IMR-90 (cell line): ENCODE data around the gene MDH1. TPM values are rescaled to one million over a fixed set of nuclear protein-coding genes. Genes with fewer than 3 reads are reported as not detected.

Source experiments
- ATAC-seq: fragments of 200-7000 bp; cut with Tn5 transposase; 2 replicates; pipeline ENCODE4 v1.9.1; 2020; ENCODE audit warnings: low read depth, mild to moderate bottlenecking, moderate library complexity
- BruUV-seq: library from RNA; stranded (reverse); fragments of 400-500 nt; replicated peaks from 2 replicates; lab custom pipeline; 2021; lab: Mats Ljungman, UMichigan
- CTCF ChIA-PET: fragments of 300-600 bp; formaldehyde crosslinking; extraction: SDS; loops from one replicate; lab custom pipeline; 2021; ENCODE audit warnings: antibody characterized with exemption; lab: Yijun Ruan, JAX
- POLR2A ChIA-PET: fragments of 300-600 bp; sonication (Branson Sonifier 250); formaldehyde crosslinking; loops from one replicate; lab custom pipeline; 2022; ENCODE audit warnings: antibody characterized with exemption; ENCODE audit not compliant: unreplicated experiment; lab: Charles Lee
- DNase-seq: peaks from one replicate; pipeline ENCODE4 v3.0.0; 2013
- H2AFZ ChIP-seq: replicated peaks from 2 replicates; pipeline ENCODE3; 2013; ENCODE audit warnings: low read length, mild to moderate bottlenecking; ENCODE audit not compliant: poor library complexity
- H2AK5ac ChIP-seq: 2 replicates; pipeline ENCODE4 v1.6.1; 2013; ENCODE audit warnings: low read depth, low read length, inconsistent platforms
- H2AK9ac ChIP-seq: replicated peaks from 2 replicates; pipeline ENCODE3; 2013; ENCODE audit warnings: mild to moderate bottlenecking, low read depth, low read length, moderate library complexity; ENCODE audit not compliant: poor library complexity
- H2BK120ac ChIP-seq: 2 replicates; pipeline ENCODE4 v1.6.1; 2013; ENCODE audit warnings: low read depth, low read length, inconsistent platforms
- H2BK15ac ChIP-seq: 3 replicates; pipeline ENCODE4 v1.6.1; 2013; ENCODE audit warnings: low read depth, low read length, inconsistent platforms
- H2BK20ac ChIP-seq: 2 replicates; pipeline ENCODE4 v1.6.1; 2013; ENCODE audit warnings: low read depth, mild to moderate bottlenecking, inconsistent platforms, low read length, moderate library complexity
- H2BK5ac ChIP-seq: 2 replicates; pipeline ENCODE4 v1.6.1; 2013; ENCODE audit warnings: mild to moderate bottlenecking, low read depth, low read length, inconsistent platforms; ENCODE audit not compliant: poor library complexity, severe bottlenecking
- H3K14ac ChIP-seq: replicated peaks from 2 replicates; pipeline ENCODE4 v1.6.1; 2013; ENCODE audit warnings: low read depth, low read length, inconsistent platforms
- H3K18ac ChIP-seq: 2 replicates; pipeline ENCODE4 v1.6.1; 2013; ENCODE audit warnings: low read depth, low read length, control low read depth
- H3K23ac ChIP-seq: 2 replicates; pipeline ENCODE4 v1.6.1; 2013; ENCODE audit warnings: low read depth, low read length, inconsistent platforms
- H3K27ac ChIP-seq: 2 replicates; pipeline ENCODE4 v1.5.1; 2013; ENCODE audit warnings: mild to moderate bottlenecking, control low read depth, low read length; ENCODE audit not compliant: insufficient read depth
- H3K27me3 ChIP-seq: 2 replicates; pipeline ENCODE4 v1.6.1; 2013; ENCODE audit warnings: low read length; ENCODE audit not compliant: control insufficient read depth, insufficient read depth
- H3K36me3 ChIP-seq: 2 replicates; pipeline ENCODE4 v1.6.1; 2013; ENCODE audit warnings: low read length, mixed read lengths; ENCODE audit not compliant: control insufficient read depth, insufficient read depth
- H3K4ac ChIP-seq: 2 replicates; pipeline ENCODE4 v1.6.1; 2013; ENCODE audit warnings: low read depth, low read length, inconsistent platforms
- H3K4me1 ChIP-seq: 2 replicates; pipeline ENCODE4 v1.6.1; 2013; ENCODE audit warnings: low read length, mixed read lengths; ENCODE audit not compliant: control insufficient read depth, insufficient read depth
- H3K4me2 ChIP-seq: 2 replicates; pipeline ENCODE4 v1.6.1; 2013; ENCODE audit warnings: low read depth, mild to moderate bottlenecking, control low read depth, low read length, moderate library complexity
- H3K4me3 ChIP-seq: 2 replicates; pipeline ENCODE4 v1.5.1; 2013; ENCODE audit warnings: low read depth, mild to moderate bottlenecking, control low read depth, low read length, moderate library complexity; ENCODE audit not compliant: insufficient read depth
- H3K56ac ChIP-seq: 2 replicates; pipeline ENCODE4 v1.6.1; 2013; ENCODE audit warnings: low read length, inconsistent platforms; ENCODE audit not compliant: insufficient read depth; ENCODE audit errors: extremely low read depth
- H3K79me1 ChIP-seq, 2 experiments: 2 replicates each; pipeline ENCODE4 v1.6.1; 2013; ENCODE audit warnings: low read length in 2 of 2, inconsistent platforms in 1 of 2, low read depth in 1 of 2
- H3K9ac ChIP-seq: 2 replicates; pipeline ENCODE4 v1.6.1; 2013; ENCODE audit warnings: low read depth, low read length, control low read depth
- H3K9me1 ChIP-seq: 2 replicates; pipeline ENCODE4 v1.6.1; 2013; ENCODE audit warnings: low read length, inconsistent platforms; ENCODE audit not compliant: insufficient read depth
- H3K9me3 ChIP-seq: 2 replicates; pipeline ENCODE4 v1.6.1; 2013; ENCODE audit warnings: low read length; ENCODE audit not compliant: control insufficient read depth, insufficient read depth
- H4K20me1 ChIP-seq: 2 replicates; pipeline ENCODE4 v1.6.1; 2013; ENCODE audit warnings: low read length, inconsistent platforms; ENCODE audit not compliant: insufficient read depth
- H4K5ac ChIP-seq: 2 replicates; pipeline ENCODE4 v1.6.1; 2013; ENCODE audit warnings: mild to moderate bottlenecking, low read depth, low read length, control low read depth
- H4K8ac ChIP-seq, 2 experiments: 2 replicates each; pipeline ENCODE4 v1.6.1; 2013; ENCODE audit warnings: low read depth in 2 of 2, low read length in 2 of 2, control low read depth in 1 of 2, inconsistent platforms in 1 of 2
- H4K91ac ChIP-seq: 2 replicates; pipeline ENCODE4 v1.6.1; 2013; ENCODE audit warnings: low read depth, low read length, inconsistent platforms; ENCODE audit not compliant: insufficient read depth
- FOS ChIP-seq: fragments of 150-350 bp; IDR thresholded peaks from 2 replicates; pipeline ENCODE4 v1.6.1; 2016; ENCODE audit warnings: low read depth, low read length
- MAFK ChIP-seq: IDR thresholded peaks from 2 replicates; pipeline ENCODE4 v1.6.1; 2012; ENCODE audit warnings: low read depth, low read length, improper control_type of control experiment
- MAZ ChIP-seq: IDR thresholded peaks from 2 replicates; pipeline ENCODE4 v1.6.1; 2012; ENCODE audit warnings: low read depth, mild to moderate bottlenecking, low read length, improper control_type of control experiment, moderate library complexity, borderline replicate concordance
- MXI1 ChIP-seq: IDR thresholded peaks from 2 replicates; pipeline ENCODE4 v1.6.1; 2012; ENCODE audit warnings: low read depth, mild to moderate bottlenecking, low read length, moderate library complexity, borderline replicate concordance
- NFE2L2 ChIP-seq: fragments of 150-350 bp; IDR thresholded peaks from 2 replicates; pipeline ENCODE4 v1.6.1; 2016; ENCODE audit warnings: low read depth, mild to moderate bottlenecking, low read length
- RFX5 ChIP-seq: IDR thresholded peaks from 2 replicates; pipeline ENCODE4 v1.8.0; 2012; ENCODE audit warnings: low read depth, mild to moderate bottlenecking, low read length, moderate library complexity
- SMC3 ChIP-seq: fragments of 150-350 bp; IDR thresholded peaks from 2 replicates; pipeline ENCODE4 v1.6.1; 2016; ENCODE audit warnings: low read depth, mild to moderate bottlenecking, antibody characterized with exemption, low read length, moderate library complexity
- dilution Hi-C: fragments of 300-500 bp; cut with HindIII; formaldehyde crosslinking; loops from one replicate; pipeline ENCODE4 v1.14.3; 2018; ENCODE audit warnings: low sequenced_read_pairs; ENCODE audit not compliant: unreplicated experiment
- in situ Hi-C: fragments of 300-500 bp; cut with MboI; formaldehyde crosslinking; loops from 3 replicates; pipeline ENCODE4 v1.14.3; 2019; ENCODE audit warnings: low sequenced_read_pairs, inconsistent platforms, mixed read lengths
- intact Hi-C: fragments of 100-400 bp; cut with micrococcal nuclease; formaldehyde crosslinking; loops from 2 replicates; pipeline ENCODE4 v1.10.0; 2022
- polyA plus RNA-seq, 3 experiments: library from polyadenylated mRNA; depleted of rRNA; stranded (reverse); fragments of >200 nt; gene quantifications; 2 replicates each; pipeline ENCODE4 v1.2.3, GENCODE V29; 2012; ENCODE audit warnings: low replicate concordance in 1 of 3
- total RNA-seq: library from RNA; depleted of rRNA; stranded (reverse); fragments of >200 nt; gene quantifications from 2 replicates; pipeline ENCODE4 v1.2.3, GENCODE V29; 2012

MDH1 gene
- total and polyA plus RNA-seq, 2 of the 4 experiments (the other 2 are of a cell fraction): 195 to 248 TPM

- Histone ChIP-seq H3K9ac (no peak overlapping the region), H3K9me3 (no peaks in the 10 kb centered on the region), H4K5ac (no peak overlapping the region), H3K4me1 (no peaks in the 10 kb centered on the region), H3K4ac (no peak overlapping the region), H2AFZ (no peak overlapping the region), H3K9me1 (no peaks in the 10 kb centered on the region), H2BK20ac (no peak overlapping the region), H3K27ac (no peak overlapping the region), H3K4me2 (no peak overlapping the region), H3K14ac (no peak overlapping the region), H3K56ac (no peak overlapping the region), H3K27me3 (no peaks in the 10 kb centered on the region), H4K8ac (no peak overlapping the region), H4K91ac (no peak overlapping the region), H3K79me1 (no peaks in the 10 kb centered on the region; a peak in 1 of 4 replicates), H2BK15ac (no peak overlapping the region), H3K36me3 (no peaks in the 10 kb centered on the region), H2AK5ac (no peak overlapping the region), H4K20me1 (no peaks in the 10 kb centered on the region), H2BK120ac (no peak overlapping the region), H3K18ac (no peak overlapping the region), H3K23ac (no peak overlapping the region), H2BK5ac (no peak overlapping the region), H3K4me3 (no peak overlapping the region), H2AK9ac (no peak overlapping the region)
- intact Hi-C loops: no loop called here
- no peak for DNase-seq
- ATAC-seq: no peak
- TF ChIP-seq SMC3: no peak
- TF ChIP-seq NFE2L2: no peak
- no peak for TF ChIP-seq MAFK
- no peak for TF ChIP-seq FOS
- no peak for TF ChIP-seq MAZ
- no peak for TF ChIP-seq MXI1
- TF ChIP-seq RFX5: no peak
- ChIA-PET CTCF (no interaction called here), POLR2A (no interaction called here)
- dilution Hi-C loops: no loop called here
- in situ Hi-C loops: no loop called here
- BruUV-seq: no TSS peak
These were observed 19.0 kb upstream of the MDH1 start for GRCh38 chr2:63569740-63570139.
